CD4-positive, CD25-positive, alpha-beta regulatory T cell (primary cell): ENCODE measurements around the gene SOCS6. TPM values are rescaled to one million over a fixed set of nuclear protein-coding genes. Genes with fewer than 3 reads are reported as not detected.

Experiments used
- ATAC-seq, 2 donors: fragments of 150-1000 bp; cut with Tn5 transposase; one replicate each; pipeline ENCODE4 v1.10.0; 2021; ENCODE audit warnings: low read depth in 2 of 2, moderate number of reproducible peaks in 2 of 2, moderate library complexity in 1 of 2
- DNase-seq, 3 donors: peaks; one replicate each; pipeline versions ENCODE4 v3.0.0 to v3.0.0-alpha.2; 2012 to 2022; ENCODE audit warnings: mixed read lengths in 1 of 3
- H3K27ac ChIP-seq: one replicate; pipeline ENCODE4 v1.7.0; 2013; ENCODE audit warnings: mild to moderate bottlenecking, low read length; ENCODE audit not compliant: insufficient read depth, poor library complexity, severe bottlenecking
- H3K27me3 ChIP-seq: one replicate; pipeline ENCODE4 v1.7.0; 2013; ENCODE audit warnings: low read length; ENCODE audit not compliant: control insufficient read depth, insufficient read depth
- H3K36me3 ChIP-seq: one replicate; pipeline ENCODE4 v1.7.0; 2013; ENCODE audit warnings: mild to moderate bottlenecking, low read length, moderate library complexity; ENCODE audit not compliant: control insufficient read depth, insufficient read depth
- H3K4me1 ChIP-seq: 2 replicates; pipeline ENCODE4 v1.7.0; 2013; ENCODE audit warnings: mild to moderate bottlenecking, low read length; ENCODE audit not compliant: insufficient read depth, control insufficient read depth, poor library complexity, severe bottlenecking
- H3K4me3 ChIP-seq: one replicate; pipeline ENCODE4 v1.7.0; 2013; ENCODE audit warnings: low read depth, mild to moderate bottlenecking, low read length, moderate library complexity
- H3K9me3 ChIP-seq, 2 experiments: 1 replicate in 1 of 2; 2 replicates in 1 of 2; pipeline ENCODE4 v1.7.0; 2013; ENCODE audit warnings: low read length in 2 of 2, mild to moderate bottlenecking in 1 of 2, moderate library complexity in 1 of 2; ENCODE audit not compliant: control insufficient read depth in 2 of 2
- H3K27ac Mint-ChIP-seq, 3 donors: one replicate each; pipeline ENCODE4 v1.8.0; 2020 to 2022; ENCODE audit warnings: mild to moderate bottlenecking in 3 of 3, mixed read lengths in 3 of 3, moderate library complexity in 2 of 3
- H3K27me3 Mint-ChIP-seq: one replicate; pipeline ENCODE4 v1.8.0; 2022; ENCODE audit warnings: mild to moderate bottlenecking, mixed read lengths
- H3K36me3 Mint-ChIP-seq: one replicate; pipeline ENCODE4 v1.8.0; 2020; ENCODE audit warnings: mixed read lengths
- H3K4me1 Mint-ChIP-seq, 4 donors: one replicate each; pipeline ENCODE4 v1.8.0; 2020 to 2022; ENCODE audit warnings: mixed read lengths in 4 of 4, mild to moderate bottlenecking in 1 of 4
- H3K4me3 Mint-ChIP-seq, 4 donors: one replicate each; pipeline ENCODE4 v1.8.0; 2020 to 2022; ENCODE audit warnings: mild to moderate bottlenecking in 4 of 4, mixed read lengths in 4 of 4, moderate library complexity in 3 of 4
- H3K9me3 Mint-ChIP-seq, 7 donors: one replicate each; pipeline ENCODE4 v1.8.0; 2020 to 2022; ENCODE audit warnings: mixed read lengths in 7 of 7, mild to moderate bottlenecking in 3 of 7, moderate library complexity in 2 of 7
- polyA plus RNA-seq, 4 donors: library from polyadenylated mRNA; unstranded; fragments of 300-500 nt; fragmentation: Illumina TruSeq; gene quantifications; one replicate each; pipeline ENCODE4 v1.2.3, GENCODE V29; 2021
- total RNA-seq: library from RNA; stranded (reverse); gene quantifications from one replicate; pipeline ENCODE4 v1.2.3, GENCODE V29; 2022

SOCS6 gene
- total and polyA plus RNA-seq, 5 donors from 2014 or later = 0.07 to 0.39 (median 0.26) TPM; not detected in 1

DNA sequence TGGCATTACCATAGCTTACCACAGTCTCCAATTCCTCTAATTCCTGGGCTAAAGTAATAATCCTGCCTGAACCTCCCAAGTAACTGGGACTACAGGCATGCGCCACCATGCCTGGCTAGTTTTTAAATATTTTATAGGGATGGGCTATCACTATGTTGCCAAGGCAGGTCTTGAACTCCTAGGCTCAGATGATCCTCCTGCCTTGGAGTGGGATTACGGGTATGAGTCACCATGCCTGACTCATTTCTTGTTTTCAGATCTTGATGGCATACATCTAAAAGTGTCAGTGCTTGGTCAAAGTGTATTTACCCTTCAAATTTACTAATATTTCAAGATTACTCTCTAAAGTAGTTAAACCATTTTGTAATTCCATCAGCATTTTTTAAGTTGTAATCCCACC, 9.4 kb upstream of the SOCS6 start:
- Histone ChIP-seq H3K9me3 (no peaks in the 10 kb centered on the region), H3K36me3 (no peaks in the 10 kb centered on the region), H3K27me3 (no peaks in the 10 kb centered on the region), H3K4me1 (no peaks in the 10 kb centered on the region), H3K27ac (no peak overlapping the region), H3K4me3 (no peak overlapping the region)
- Mint-ChIP-seq H3K27me3 (peaks cover 7% of the 10 kb centered on the region), H3K36me3 (no peaks in the 10 kb centered on the region), H3K4me3 (no peak overlapping the region), H3K4me1 (no peaks in the 10 kb centered on the region), H3K27ac (no peak overlapping the region), H3K9me3 (peaks cover 1 to 6% (median 2%) of the 10 kb centered on the region in 7 donors)
- DNase-seq = no peak
- ATAC-seq = no peak

DNA sequence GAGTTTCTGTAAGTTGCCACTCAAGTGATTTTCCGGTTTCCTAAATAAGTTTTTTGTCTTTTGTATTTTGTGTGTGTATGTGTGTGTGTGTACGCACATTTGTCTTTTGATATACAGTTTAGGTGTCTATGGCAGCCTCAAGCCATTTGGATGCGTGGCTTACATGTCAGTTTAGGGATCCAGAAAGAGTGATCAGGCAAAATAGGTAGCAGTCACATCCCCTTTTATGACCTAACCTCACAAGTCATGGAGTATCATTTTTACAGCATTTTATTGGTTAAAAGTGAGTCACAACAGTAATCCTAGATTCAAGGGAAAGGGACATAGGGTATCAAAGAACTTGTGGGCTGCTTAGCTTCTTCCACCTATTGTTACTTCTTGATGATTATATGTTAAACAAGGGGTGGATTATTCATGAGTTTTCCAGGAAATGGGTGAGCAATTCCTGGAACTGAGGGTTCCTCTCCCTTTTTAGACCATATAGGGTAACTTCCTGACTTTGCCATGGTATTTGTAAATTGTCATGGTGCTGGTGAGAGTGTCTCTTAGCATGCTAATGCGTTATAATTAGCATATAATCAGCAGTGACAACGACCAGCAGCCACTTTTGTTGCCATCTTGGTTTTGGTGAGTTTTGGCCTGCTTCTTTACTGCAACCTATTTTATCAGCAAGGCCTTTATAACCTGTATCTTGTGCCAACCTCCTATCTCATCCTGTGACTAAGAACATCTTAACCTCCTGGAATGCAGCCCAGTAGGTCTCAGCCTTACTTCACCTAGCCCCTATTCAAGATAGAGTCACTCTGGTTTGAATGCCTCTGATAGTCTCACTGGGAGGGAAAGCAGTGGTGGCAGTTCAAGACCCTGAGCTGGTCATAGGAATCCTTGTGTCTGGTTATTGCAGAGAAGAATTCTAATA, 8.6 kb upstream of the SOCS6 start:
- peaks cover 0 to under 1% (median 0%) of the 10 kb centered on the region in 4 donors for H3K4me1 Mint-ChIP-seq
- H3K36me3 Mint-ChIP-seq = no peaks in the 10 kb centered on the region
- H3K9me3 ChIP-seq = no peaks in the 10 kb centered on the region
- no peak overlapping the region for H3K27ac ChIP-seq
- ATAC-seq (no peak), DNase-seq (no peak)
- peaks cover 0 to 6% (median 2%) of the 10 kb centered on the region in 7 donors for H3K9me3 Mint-ChIP-seq
- H3K27me3 ChIP-seq = no peaks in the 10 kb centered on the region
- H3K27me3 Mint-ChIP-seq = peaks cover 7% of the 10 kb centered on the region
- no peak overlapping the region for H3K27ac Mint-ChIP-seq
- no peaks in the 10 kb centered on the region for H3K36me3 ChIP-seq
- H3K4me1 ChIP-seq = no peaks in the 10 kb centered on the region
- H3K4me3 Mint-ChIP-seq = no peak overlapping the region
- no peak overlapping the region for H3K4me3 ChIP-seq

DNA sequence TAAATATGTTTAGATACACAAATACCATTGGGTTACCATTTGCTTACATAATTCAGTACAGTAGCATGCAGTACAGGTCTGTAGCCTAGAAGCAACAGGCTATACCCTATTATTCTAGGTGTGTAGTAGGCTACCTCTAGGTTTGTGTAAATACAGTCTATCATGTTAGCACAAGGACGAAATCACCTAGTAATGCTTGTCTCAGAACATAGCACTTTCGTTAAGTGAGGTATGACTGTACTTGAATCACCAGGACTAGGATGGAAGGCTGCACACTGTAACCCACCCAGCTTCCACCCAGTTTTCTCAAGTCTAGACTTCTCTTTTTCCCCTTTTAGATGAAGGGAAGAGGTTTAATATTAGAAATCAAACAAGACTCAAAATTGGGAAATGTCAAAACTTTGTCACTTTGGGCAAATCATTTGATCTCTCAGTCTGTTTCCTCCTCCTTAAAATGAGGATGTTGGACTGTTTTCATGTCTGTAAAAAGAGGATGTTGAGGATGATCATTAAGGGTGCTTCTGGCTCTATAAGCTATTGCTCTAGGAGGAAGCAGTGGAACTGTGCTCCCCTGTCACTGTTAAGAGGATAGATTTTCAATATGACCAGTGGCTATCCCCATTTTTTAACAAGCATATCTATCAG, 3.7 kb upstream of the SOCS6 start:
- no peak for DNase-seq
- H3K4me1 Mint-ChIP-seq = peaks cover 0 to 7% (median 5%) of the 10 kb centered on the region in 4 donors
- H3K4me3 ChIP-seq = no peak overlapping the region
- no peak overlapping the region for H3K27ac Mint-ChIP-seq
- peaks cover 0 to 6% (median 1%) of the 10 kb centered on the region in 7 donors for H3K9me3 Mint-ChIP-seq
- H3K27ac ChIP-seq = no peak overlapping the region
- no peaks in the 10 kb centered on the region for H3K9me3 ChIP-seq
- no peaks in the 10 kb centered on the region for H3K36me3 ChIP-seq
- H3K36me3 Mint-ChIP-seq = no peaks in the 10 kb centered on the region
- peaks cover 7% of the 10 kb centered on the region for H3K27me3 ChIP-seq
- H3K4me3 Mint-ChIP-seq = no peak overlapping the region
- peaks cover 4% of the 10 kb centered on the region for H3K4me1 ChIP-seq
- peaks cover 24% of the 10 kb centered on the region for H3K27me3 Mint-ChIP-seq
- ATAC-seq = no peak

DNA sequence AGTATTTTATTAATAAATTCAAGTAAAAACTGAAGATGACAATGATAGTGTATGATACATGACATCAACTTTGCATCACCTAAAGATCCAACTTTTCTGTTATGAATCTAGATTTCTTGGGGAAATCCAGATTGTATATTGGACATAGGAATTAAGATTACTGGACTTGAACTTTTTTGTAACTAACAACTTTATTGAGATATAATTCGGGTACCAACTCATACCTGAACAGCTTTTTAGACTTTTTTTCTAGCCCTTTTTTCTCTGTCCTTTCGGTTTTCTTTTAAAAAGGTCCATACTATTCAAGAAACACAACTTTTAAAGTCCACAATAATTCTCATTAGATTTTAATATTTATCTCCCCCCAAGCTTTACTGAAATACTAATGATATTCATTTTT, 1.1 kb upstream of the SOCS6 start:
- Histone ChIP-seq H3K36me3 (no peaks in the 10 kb centered on the region), H3K27me3 (peaks cover 17% of the 10 kb centered on the region), H3K9me3 (no peaks in the 10 kb centered on the region), H3K4me3 (no peak overlapping the region), H3K27ac (no peak overlapping the region), H3K4me1 (peaks cover 4% of the 10 kb centered on the region)
- Mint-ChIP-seq H3K36me3 (no peaks in the 10 kb centered on the region), H3K27ac (no peak overlapping the region), H3K4me1 (peaks cover 0 to 12% (median 7%) of the 10 kb centered on the region in 4 donors), H3K27me3 (peaks cover 45% of the 10 kb centered on the region), H3K9me3 (peaks cover 0 to 3% (median 0%) of the 10 kb centered on the region in 7 donors), H3K4me3 (peak overlapping the region in 2 of 4 donors; percentile 62 to 77)
- DNase-seq (no peak), ATAC-seq (no peak)

- Mint-ChIP-seq H3K36me3 (no peaks in the 10 kb centered on the region), H3K27ac (no peak overlapping the region), H3K9me3 (peaks cover 0 to 3% (median 0%) of the 10 kb centered on the region in 7 donors), H3K4me3 (peak overlapping the region in 2 of 4 donors; percentile 62 to 77), H3K4me1 (peaks cover 0 to 12% (median 7%) of the 10 kb centered on the region in 4 donors), H3K27me3 (peaks cover 51% of the 10 kb centered on the region)
- peaks cover 4% of the 10 kb centered on the region for H3K4me1 ChIP-seq
- H3K27ac ChIP-seq = no peak overlapping the region
- no peak for DNase-seq
- H3K9me3 ChIP-seq = no peaks in the 10 kb centered on the region
- no peaks in the 10 kb centered on the region for H3K36me3 ChIP-seq
- ATAC-seq = no peak
- peaks cover 17% of the 10 kb centered on the region for H3K27me3 ChIP-seq
- no peak overlapping the region for H3K4me3 ChIP-seq
Observed at GRCh38 chr18:70288171-70288850, 534 bp upstream of the SOCS6 start.

DNA sequence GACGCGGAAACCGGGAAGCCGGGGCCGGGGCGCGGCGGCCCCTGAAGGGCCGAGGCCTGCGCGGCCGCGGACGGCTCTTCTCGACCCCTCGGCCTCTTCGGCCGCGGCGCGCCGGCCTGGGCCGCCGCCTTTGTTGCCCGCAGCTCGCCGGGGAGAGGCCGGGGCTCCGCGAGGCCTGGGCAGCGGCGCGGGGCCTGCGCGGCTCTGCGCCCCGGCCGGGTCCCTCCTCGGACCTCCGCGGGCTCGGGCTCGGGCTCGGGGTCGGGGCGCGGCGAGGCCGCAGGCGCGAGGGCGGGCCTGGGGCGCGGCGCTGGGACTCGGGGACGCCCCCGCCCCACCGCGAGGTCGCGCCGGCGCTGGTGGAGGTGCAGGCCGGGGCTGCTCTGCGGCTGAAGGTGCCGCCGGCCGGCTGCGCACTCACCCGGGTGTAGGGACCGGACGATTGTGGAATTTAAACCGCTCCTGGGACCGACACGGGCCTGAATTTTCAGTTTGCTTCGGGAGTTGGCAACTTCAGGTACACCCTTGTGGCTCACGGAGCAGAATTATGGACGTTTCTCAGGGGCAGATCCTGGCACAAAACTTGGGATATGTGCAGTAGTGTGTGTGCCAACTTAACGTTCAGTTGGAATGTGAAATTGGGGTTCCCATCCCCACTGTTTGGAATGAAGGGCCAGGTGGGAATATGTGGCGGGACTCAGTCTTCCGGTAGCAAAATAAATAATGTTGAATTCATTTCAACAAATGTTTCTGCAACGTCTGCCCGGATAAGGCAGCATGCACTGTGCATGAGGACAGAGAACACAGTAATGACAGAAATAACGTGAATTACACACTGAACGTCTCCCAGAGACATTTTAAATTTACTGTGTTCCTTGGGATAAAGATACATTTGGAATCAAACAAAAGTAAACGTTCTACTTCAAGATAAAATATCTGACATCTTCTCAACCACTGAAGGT, 787 bp downstream of the SOCS6 start:
- Mint-ChIP-seq H3K36me3 (no peaks in the 10 kb centered on the region), H3K9me3 (peaks cover 0 to 3% (median 0%) of the 10 kb centered on the region in 7 donors), H3K4me1 (peaks cover 0 to 12% (median 7%) of the 10 kb centered on the region in 4 donors), H3K27me3 (peaks cover 55% of the 10 kb centered on the region), H3K27ac (peak overlapping the region in 1 of 3 donors; percentile 36), H3K4me3 (peak overlapping the region; percentile 73 to 88 (median 82))
- H3K36me3 ChIP-seq = no peaks in the 10 kb centered on the region
- no peak overlapping the region for H3K27ac ChIP-seq
- ATAC-seq (peak in 1 of 2 donors; percentile 14), DNase-seq (peak in 1 of 3 donors; percentile 6)
- peaks cover 17% of the 10 kb centered on the region for H3K27me3 ChIP-seq
- no peaks in the 10 kb centered on the region for H3K9me3 ChIP-seq
- peaks cover 4% of the 10 kb centered on the region for H3K4me1 ChIP-seq
- H3K4me3 ChIP-seq = no peak overlapping the region
